IMR-90 (cell line): Measurements from ENCODE around the gene TATDN2.

Experiments
- CEBPB ChIP-seq: IDR thresholded peaks from 2 replicates; pipeline ENCODE4 v1.6.1; 2012; ENCODE audit warnings: low read depth, low read length, improper control_type of control experiment
- ELK1 ChIP-seq: fragments of 150-350 bp; IDR thresholded peaks from 2 replicates; pipeline ENCODE4 v1.6.1; 2016; ENCODE audit warnings: low read depth, mild to moderate bottlenecking, low read length, moderate library complexity, borderline replicate concordance
- FOS ChIP-seq: fragments of 150-350 bp; IDR thresholded peaks from 2 replicates; pipeline ENCODE4 v1.6.1; 2016; ENCODE audit warnings: low read depth, low read length
- MXI1 ChIP-seq: IDR thresholded peaks from 2 replicates; pipeline ENCODE4 v1.6.1; 2012; ENCODE audit warnings: low read depth, mild to moderate bottlenecking, low read length, moderate library complexity, borderline replicate concordance
- NFE2L2 ChIP-seq: fragments of 150-350 bp; IDR thresholded peaks from 2 replicates; pipeline ENCODE4 v1.6.1; 2016; ENCODE audit warnings: low read depth, mild to moderate bottlenecking, low read length
- POLR2A ChIP-seq: IDR thresholded peaks from 2 replicates; pipeline ENCODE4 v1.6.1; 2012; ENCODE audit warnings: mild to moderate bottlenecking, low read depth, low read length
- RAD21 ChIP-seq: IDR thresholded peaks from 2 replicates; pipeline ENCODE4 v1.6.1; 2012; ENCODE audit warnings: low read length, improper control_type of control experiment
- RCOR1 ChIP-seq: IDR thresholded peaks from 2 replicates; pipeline ENCODE4 v1.6.1; 2012; ENCODE audit warnings: mild to moderate bottlenecking, low read length, improper control_type of control experiment; ENCODE audit not compliant: insufficient replicate concordance
- RFX5 ChIP-seq: IDR thresholded peaks from 2 replicates; pipeline ENCODE4 v1.8.0; 2012; ENCODE audit warnings: low read depth, mild to moderate bottlenecking, low read length, moderate library complexity
- SMC3 ChIP-seq: fragments of 150-350 bp; IDR thresholded peaks from 2 replicates; pipeline ENCODE4 v1.6.1; 2016; ENCODE audit warnings: low read depth, mild to moderate bottlenecking, antibody characterized with exemption, low read length, moderate library complexity
- TF ChIP-seq, protein P1 (sequence below): conservative IDR thresholded peaks from 2 replicates; pipeline ENCODE4 v1.5.1; 2012; ENCODE audit warnings: mild to moderate bottlenecking, low read depth, low read length, improper control_type of control experiment
- TF ChIP-seq, protein P2 (sequence below): fragments of 150-350 bp; IDR thresholded peaks from 2 replicates; pipeline ENCODE4 v1.6.1; 2017; ENCODE audit warnings: mild to moderate bottlenecking, antibody characterized with exemption, low read length, low read depth

DNA sequence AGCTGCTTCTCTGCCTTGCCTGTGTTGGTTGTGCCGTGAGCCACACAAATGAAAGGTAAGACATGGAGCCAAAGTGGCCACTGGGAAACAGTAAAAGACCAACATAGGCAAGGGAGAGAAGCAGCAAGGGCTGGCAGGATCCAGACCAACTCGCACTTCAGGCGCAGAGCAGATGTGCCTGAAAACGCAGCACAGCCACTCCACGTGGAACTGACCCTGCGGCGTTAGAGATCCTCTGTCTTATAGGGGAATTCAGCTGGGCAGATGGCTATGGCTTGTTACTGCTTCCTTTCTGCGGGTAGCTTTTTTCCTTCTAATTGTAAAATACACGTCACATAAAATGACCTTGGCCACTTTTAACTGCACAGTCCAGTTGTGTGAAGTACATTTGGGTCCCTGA is 54.8 kb downstream of the TATDN2 start:
- no peak for TF ChIP-seq POLR2A
- TF ChIP-seq, protein P1, sequence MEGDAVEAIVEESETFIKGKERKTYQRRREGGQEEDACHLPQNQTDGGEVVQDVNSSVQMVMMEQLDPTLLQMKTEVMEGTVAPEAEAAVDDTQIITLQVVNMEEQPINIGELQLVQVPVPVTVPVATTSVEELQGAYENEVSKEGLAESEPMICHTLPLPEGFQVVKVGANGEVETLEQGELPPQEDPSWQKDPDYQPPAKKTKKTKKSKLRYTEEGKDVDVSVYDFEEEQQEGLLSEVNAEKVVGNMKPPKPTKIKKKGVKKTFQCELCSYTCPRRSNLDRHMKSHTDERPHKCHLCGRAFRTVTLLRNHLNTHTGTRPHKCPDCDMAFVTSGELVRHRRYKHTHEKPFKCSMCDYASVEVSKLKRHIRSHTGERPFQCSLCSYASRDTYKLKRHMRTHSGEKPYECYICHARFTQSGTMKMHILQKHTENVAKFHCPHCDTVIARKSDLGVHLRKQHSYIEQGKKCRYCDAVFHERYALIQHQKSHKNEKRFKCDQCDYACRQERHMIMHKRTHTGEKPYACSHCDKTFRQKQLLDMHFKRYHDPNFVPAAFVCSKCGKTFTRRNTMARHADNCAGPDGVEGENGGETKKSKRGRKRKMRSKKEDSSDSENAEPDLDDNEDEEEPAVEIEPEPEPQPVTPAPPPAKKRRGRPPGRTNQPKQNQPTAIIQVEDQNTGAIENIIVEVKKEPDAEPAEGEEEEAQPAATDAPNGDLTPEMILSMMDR = no peak
- TF ChIP-seq RAD21 = no peak
- no peak for TF ChIP-seq FOS
- no peak for TF ChIP-seq CEBPB
- no peak for TF ChIP-seq NFE2L2
- no peak for TF ChIP-seq RCOR1
- TF ChIP-seq ELK1 = no peak
- no peak for TF ChIP-seq SMC3
- TF ChIP-seq MXI1 = no peak
- TF ChIP-seq, protein P2, sequence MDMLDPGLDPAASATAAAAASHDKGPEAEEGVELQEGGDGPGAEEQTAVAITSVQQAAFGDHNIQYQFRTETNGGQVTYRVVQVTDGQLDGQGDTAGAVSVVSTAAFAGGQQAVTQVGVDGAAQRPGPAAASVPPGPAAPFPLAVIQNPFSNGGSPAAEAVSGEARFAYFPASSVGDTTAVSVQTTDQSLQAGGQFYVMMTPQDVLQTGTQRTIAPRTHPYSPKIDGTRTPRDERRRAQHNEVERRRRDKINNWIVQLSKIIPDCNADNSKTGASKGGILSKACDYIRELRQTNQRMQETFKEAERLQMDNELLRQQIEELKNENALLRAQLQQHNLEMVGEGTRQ = no peak
- no peak for TF ChIP-seq RFX5
